ENCODE measurements around the gene MATR3.
"Not testable (repeated sequence)": the region's sequence is repeated elsewhere in the genome, so short reads cannot be mapped to it uniquely, and the experiment has no call there.

MATR3 gene

GRCh38 chr5:139347863-139348262 lies 54.3 kb downstream of the MATR3 start:
- not testable (repeated sequence) for DNase-seq (ENCODE audit: low read depth)

GRCh38 chr5:139354186-139354585 lies 60.6 kb downstream of the MATR3 start:
- no peak for DNase-seq (ENCODE audit: low read depth)

GRCh38 chr5:139355900-139356299 lies 62.4 kb downstream of the MATR3 start:
- not testable (repeated sequence) for DNase-seq (ENCODE audit: low read depth)

- DNase-seq (ENCODE audit: low read depth) = no peak
These were observed 64.5 kb downstream of the MATR3 start for GRCh38 chr5:139358064-139358463.

- no peak for DNase-seq (ENCODE audit: low read depth)
These were observed 66.8 kb downstream of the MATR3 start for GRCh38 chr5:139360384-139360783.

GRCh38 chr5:139361835-139362429 lies 68.4 kb downstream of the MATR3 start:
- no peak for DNase-seq (ENCODE audit: low read depth)

GRCh38 chr5:139363937-139364336 lies 70.4 kb downstream of the MATR3 start:
- no peak for DNase-seq (ENCODE audit: low read depth)

- DNase-seq (ENCODE audit: low read depth) = no peak
These were observed 70.9 kb downstream of the MATR3 start for GRCh38 chr5:139364466-139364865.

GRCh38 chr5:139368613-139369012 lies 75.1 kb downstream of the MATR3 start:
- DNase-seq (ENCODE audit: low read depth) = no peak

GRCh38 chr5:139369181-139369580 lies 75.6 kb downstream of the MATR3 start:
- no peak for DNase-seq (ENCODE audit: low read depth)

- DNase-seq (ENCODE audit: low read depth) = no peak
These were observed 78.2 kb downstream of the MATR3 start for GRCh38 chr5:139371482-139372435.

GRCh38 chr5:139374909-139375308 lies 81.4 kb downstream of the MATR3 start:
- no peak for DNase-seq (ENCODE audit: low read depth)

- DNase-seq (ENCODE audit: low read depth) = no peak
These were observed 82.8 kb downstream of the MATR3 start for GRCh38 chr5:139376364-139376763.

- no peak for DNase-seq (ENCODE audit: low read depth)
These were observed 83.7 kb downstream of the MATR3 start for GRCh38 chr5:139377226-139377625.

GRCh38 chr5:139378101-139378825 lies 84.7 kb downstream of the MATR3 start:
- DNase-seq (ENCODE audit: low read depth) = no peak

GRCh38 chr5:139378941-139379361 lies 85.4 kb downstream of the MATR3 start:
- no peak for DNase-seq (ENCODE audit: low read depth)

- no peak for DNase-seq (ENCODE audit: low read depth)
These were observed 86.3 kb downstream of the MATR3 start for GRCh38 chr5:139379626-139380449.
